ENCODE results near the gene RGS14. TPM values are rescaled to one million over a fixed set of nuclear protein-coding genes. Genes with fewer than 3 reads are reported as not detected.
A peak's percentile ranks its signal among the peaks of the same experiment; 100 is the strongest.

The RGS14 gene
- total and polyA plus RNA-seq, 8 donors = 4.2 to 100 (median 19.0) TPM; not detected in 1

DNA sequence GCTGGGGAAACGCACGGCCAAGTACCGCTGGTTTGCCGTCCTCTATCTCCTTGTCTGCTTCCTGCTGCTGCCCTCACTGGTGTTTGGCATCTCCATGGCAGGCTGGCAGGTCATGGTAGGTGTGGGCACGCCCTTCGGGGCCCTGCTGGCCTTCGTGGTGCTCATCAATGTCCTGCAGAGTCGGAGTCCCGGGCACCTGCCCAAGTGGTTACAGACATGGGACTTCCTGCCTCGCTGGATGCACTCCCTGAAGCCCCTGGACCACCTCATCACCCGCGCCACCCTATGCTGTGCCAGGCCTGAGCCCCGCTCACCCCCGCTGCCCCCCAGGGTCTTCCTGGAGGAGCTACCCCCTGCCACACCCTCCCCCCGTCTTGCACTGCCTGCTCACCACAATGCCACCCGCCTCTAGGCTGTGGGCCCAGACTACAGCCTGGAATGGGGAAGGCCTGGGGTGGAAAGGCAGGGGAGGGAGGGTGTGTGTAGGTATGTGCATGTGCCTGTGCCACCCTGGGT is 40.2 kb downstream of the RGS14 start:
- DNase-seq = no peak
- 74 to 87% (median 85%) methylated on average over 13 to 16 of the region's 16 CpGs for WGBS, 5 donors
- no peaks in the 10 kb centered on the region for H3K36me3 ChIP-seq
- H3K27me3 ChIP-seq = peaks cover 6 to 82% (median 38%) of the 10 kb centered on the region in 3 donors
- no peak overlapping the region for H3K4me3 ChIP-seq
- no peak overlapping the region for H3K27ac ChIP-seq
- H3K9me3 ChIP-seq = no peaks in the 10 kb centered on the region
- intact Hi-C loops (cut with DNase I; ENCODE audit: low total_unique reads) = no loop called here
- TF ChIP-seq, protein P1, sequence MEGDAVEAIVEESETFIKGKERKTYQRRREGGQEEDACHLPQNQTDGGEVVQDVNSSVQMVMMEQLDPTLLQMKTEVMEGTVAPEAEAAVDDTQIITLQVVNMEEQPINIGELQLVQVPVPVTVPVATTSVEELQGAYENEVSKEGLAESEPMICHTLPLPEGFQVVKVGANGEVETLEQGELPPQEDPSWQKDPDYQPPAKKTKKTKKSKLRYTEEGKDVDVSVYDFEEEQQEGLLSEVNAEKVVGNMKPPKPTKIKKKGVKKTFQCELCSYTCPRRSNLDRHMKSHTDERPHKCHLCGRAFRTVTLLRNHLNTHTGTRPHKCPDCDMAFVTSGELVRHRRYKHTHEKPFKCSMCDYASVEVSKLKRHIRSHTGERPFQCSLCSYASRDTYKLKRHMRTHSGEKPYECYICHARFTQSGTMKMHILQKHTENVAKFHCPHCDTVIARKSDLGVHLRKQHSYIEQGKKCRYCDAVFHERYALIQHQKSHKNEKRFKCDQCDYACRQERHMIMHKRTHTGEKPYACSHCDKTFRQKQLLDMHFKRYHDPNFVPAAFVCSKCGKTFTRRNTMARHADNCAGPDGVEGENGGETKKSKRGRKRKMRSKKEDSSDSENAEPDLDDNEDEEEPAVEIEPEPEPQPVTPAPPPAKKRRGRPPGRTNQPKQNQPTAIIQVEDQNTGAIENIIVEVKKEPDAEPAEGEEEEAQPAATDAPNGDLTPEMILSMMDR (IDR thresholded peaks at IDR 0.05) = no peak
- TF ChIP-seq EP300 (IDR thresholded peaks at IDR 0.05) = no peak
- TF ChIP-seq POLR2A (IDR thresholded peaks at IDR 0.05) = no peak
- no peak for TF ChIP-seq POLR2AphosphoS5 (IDR thresholded peaks at IDR 0.05)
- H3K4me1 ChIP-seq = peaks cover 18 to 23% (median 23%) of the 10 kb centered on the region in 4 donors

DNA sequence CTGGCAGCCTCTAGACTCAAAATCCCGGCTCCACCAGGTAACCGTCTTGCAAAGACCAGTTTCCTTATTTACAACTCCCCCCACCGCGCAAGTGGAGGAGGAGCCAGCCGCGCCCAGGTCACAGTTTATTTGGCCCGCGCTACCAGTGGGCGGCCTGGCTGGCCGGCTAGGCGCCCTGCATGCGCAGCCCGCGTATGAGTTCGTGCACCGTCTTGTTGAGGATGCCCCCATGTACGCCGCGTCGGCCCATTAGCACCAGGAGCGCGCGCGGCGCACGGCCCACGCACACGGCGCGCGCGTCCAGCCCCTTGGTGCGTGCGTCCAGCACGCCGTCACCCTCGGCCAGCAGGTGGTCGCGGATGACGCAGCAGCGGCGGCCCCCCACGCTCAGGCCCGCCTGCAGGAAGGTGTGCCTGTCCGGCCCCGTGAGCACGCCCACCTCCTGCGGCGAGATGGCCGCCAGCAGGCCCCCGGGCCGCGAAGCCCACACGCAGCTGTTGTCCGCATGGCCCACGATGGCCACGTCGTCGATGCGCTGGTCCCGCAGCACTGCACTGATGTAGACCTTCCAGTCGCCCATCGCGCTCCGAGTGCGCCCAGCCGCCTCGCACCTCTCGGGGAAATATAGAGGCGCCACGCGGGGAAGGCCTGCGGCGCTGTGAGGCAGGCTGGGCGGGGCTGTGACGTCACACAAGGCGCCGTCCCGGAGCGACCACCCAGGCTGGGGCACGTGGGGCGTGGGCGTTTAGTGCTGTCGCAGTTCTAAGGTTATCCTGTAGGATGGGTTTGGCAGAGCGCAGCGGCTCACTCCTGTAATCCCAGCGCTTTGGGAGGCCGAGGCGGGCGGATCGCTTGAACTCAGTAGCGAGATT is 42.5 kb downstream of the RGS14 start, which contains the start of gene PFN3:
PFN3 (minus strand) TSS at position 665 of the 872 bp plus-strand sequence; CDS start at position 580, 85 bp downstream.
- 15 to 23% (median 20%) methylated on average over 46 to 92 of the region's 92 CpGs for WGBS, 5 donors
- no peaks in the 10 kb centered on the region for H3K36me3 ChIP-seq
- peak; percentile 43 to 76 for DNase-seq
- peaks cover 6 to 97% (median 47%) of the 10 kb centered on the region in 3 donors for H3K27me3 ChIP-seq
- peak within 1 kb of the TSS in 2 of 4 donors; percentile 2 to 33 for H3K4me3 ChIP-seq
- H3K9me3 ChIP-seq = no peaks in the 10 kb centered on the region
- intact Hi-C loops (cut with DNase I; ENCODE audit: low total_unique reads) = loop anchor here (5.0 kb wide), 1 partner anchor 57 kb away; no protein-coding TSS in a partner anchor
- TF ChIP-seq, protein P1 (IDR thresholded peaks at IDR 0.05) = no peak
- TF ChIP-seq POLR2AphosphoS5 (IDR thresholded peaks at IDR 0.05) (no peak), EP300 (IDR thresholded peaks at IDR 0.05) (no peak), POLR2A (IDR thresholded peaks at IDR 0.05) (no peak)
- peaks cover 31 to 46% (median 45%) of the 10 kb centered on the region in 4 donors for H3K4me1 ChIP-seq
- H3K27ac ChIP-seq = no peak within 1 kb of the TSS

DNA sequence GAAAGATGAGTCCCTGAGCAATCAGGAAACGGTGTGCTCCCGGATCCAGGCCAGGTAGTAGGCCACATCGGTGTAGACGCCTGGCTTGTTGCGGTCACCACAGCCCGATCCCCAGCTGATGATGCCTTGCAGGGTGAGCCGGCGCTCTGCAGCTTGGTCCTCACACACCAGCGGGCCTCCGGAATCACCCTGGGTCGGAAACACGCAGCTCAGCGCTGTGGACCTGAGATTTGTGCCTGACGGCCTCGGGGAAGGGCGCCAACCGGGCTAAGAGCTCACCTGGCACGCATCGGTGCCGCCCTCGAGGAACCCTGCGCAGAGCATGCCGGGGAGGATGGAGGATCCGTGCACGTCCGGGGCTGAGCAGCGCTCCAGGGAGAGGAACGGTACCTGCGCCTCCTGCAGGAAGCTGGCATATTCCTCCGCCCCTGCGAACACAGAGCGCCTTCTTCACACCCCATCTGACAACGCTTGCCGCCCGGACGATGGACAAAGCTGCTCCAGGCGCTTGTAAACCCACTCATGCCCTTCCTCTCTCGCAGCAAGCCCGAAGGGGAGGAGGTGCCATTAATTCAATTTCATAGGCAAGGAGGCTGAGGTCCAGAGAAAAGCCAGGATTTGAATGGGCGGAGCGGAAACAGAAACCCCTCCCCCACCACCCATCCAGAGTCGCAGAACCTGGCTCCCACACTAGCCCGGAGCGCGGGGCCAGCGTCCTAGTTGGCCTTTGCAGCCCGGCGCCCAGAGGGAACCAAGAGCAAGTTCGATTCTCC is 44.7 kb downstream of the RGS14 start:
- peak; percentile 82 to 91 for DNase-seq
- H3K9me3 ChIP-seq = no peaks in the 10 kb centered on the region
- peaks cover 6 to 77% (median 47%) of the 10 kb centered on the region in 3 donors for H3K27me3 ChIP-seq
- peaks cover 31 to 52% (median 45%) of the 10 kb centered on the region in 4 donors for H3K4me1 ChIP-seq
- no peaks in the 10 kb centered on the region for H3K36me3 ChIP-seq
- TF ChIP-seq POLR2A (IDR thresholded peaks at IDR 0.05) = no peak
- TF ChIP-seq, protein P1 (IDR thresholded peaks at IDR 0.05) = peak in 5 of 7 experiments; percentile 22 to 68 (median 31)
- TF ChIP-seq EP300 (IDR thresholded peaks at IDR 0.05) = no peak
- peak in 1 of 3 donors; percentile 67 for TF ChIP-seq POLR2AphosphoS5 (IDR thresholded peaks at IDR 0.05)
- H3K27ac ChIP-seq = no peak overlapping the region
- intact Hi-C loops (cut with DNase I; ENCODE audit: low total_unique reads) = loop anchor here (5.0 kb wide), 1 partner anchor 55 kb away; no protein-coding TSS in a partner anchor
- H3K4me3 ChIP-seq = peak overlapping the region in 3 of 4 donors; percentile 46 to 79 (median 68)
- WGBS, 5 donors = 6 to 9% (median 8%) methylated on average over 32 to 49 of the region's 49 CpGs
